Frontal cortex (tissue), 4 donors: Measurements from ENCODE around the gene VTI1A. TPM values are rescaled to one million over a fixed set of nuclear protein-coding genes. Genes with fewer than 3 reads are reported as not detected.

Experiments
- DNase-seq, 2 donors: peaks; one replicate each; pipeline ENCODE4 v3.0.0; 2012; ENCODE audit warnings: low spot score in 2 of 2
- FAIRE-seq: peaks from 2 replicates; lab custom pipeline; 2012; peaks lifted over from hg19 to GRCh38; lab: Jason Lieb, UNC
- total RNA-seq: library from RNA; depleted of rRNA; stranded (reverse); fragments of >200 nt; gene quantifications from one replicate; pipeline ENCODE4 v1.2.3, GENCODE V29; 2014
- donor health status: control.
- donor health status: control.
- donor health status: control.

VTI1A gene
- total RNA-seq, 1 donor from 2014 or later, result 48.1 TPM

DNA sequence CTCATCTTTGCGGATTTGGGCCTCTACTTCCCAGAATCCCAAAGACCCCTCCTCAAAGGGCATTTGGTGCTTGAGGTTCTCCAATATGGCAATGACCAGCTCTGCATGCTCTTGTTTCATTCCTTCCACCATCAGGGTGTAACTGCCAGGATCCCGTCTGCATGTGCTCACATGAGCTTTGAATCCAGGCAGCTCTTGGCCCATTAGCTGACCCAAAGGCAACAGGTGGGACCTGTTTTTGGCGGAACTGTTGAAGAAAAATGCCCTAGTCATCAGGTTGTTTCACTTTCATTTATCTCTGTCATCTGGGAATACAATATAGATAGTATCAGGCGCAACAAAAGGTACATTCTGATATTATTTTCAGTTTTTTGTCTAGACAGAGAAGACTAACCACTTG lies 343.9 kb downstream of the VTI1A start:
- no peak for FAIRE-seq
- no peak for DNase-seq

DNA sequence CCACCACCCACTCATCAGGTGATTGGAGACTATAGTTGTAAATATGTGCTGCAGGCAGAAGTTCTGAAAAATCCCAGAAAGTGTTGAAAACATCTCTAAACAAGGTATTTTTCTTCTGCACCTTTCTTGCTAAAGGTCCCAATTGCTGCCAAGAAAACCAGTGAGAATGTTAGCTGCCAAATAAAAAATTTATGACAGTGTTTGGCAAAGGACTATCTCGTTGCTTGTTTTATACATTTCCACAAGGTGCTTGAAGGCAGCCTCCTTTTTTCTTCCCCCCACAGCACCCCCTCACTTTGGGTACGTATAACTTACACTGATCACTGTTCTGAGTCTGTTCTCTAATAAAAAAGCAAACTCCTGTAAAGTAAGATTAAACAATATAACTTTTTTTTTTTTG lies 344.4 kb downstream of the VTI1A start:
- no peak for FAIRE-seq
- DNase-seq, result no peak

DNA sequence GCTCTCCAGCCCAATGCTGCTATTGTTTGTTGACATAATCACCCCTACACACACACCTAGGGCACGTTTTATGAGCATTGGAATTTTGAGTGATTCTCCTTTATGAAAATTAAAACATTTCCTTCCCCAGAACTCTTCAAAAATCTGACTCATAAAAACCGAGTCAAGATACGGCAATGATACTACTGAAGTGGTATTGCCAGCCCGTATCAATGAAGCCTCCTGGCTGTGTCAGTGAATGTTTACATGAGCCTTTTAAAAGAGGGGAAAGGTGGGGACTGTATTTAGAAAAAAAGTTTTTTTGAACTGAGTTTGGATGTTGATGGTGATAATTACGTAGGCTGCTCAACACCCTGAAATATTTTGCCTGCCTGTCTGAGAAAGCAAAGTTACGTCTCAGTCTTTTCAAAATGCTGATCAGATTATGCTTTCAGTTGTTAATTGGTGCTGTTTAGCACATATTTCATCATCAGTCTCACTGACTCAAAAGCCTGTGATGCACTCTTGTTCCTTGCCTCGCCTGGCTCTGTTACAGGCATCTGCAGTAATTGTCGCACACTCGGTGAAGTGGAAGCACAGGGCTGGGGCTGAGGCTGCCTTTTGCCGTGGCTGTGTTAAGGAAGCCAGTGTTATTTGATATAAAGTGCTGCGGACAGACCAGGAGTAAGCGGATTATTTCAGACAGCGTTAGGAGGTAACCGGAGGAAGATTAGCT lies 345.6 kb downstream of the VTI1A start:
- DNase-seq (no peak), FAIRE-seq (no peak)

DNA sequence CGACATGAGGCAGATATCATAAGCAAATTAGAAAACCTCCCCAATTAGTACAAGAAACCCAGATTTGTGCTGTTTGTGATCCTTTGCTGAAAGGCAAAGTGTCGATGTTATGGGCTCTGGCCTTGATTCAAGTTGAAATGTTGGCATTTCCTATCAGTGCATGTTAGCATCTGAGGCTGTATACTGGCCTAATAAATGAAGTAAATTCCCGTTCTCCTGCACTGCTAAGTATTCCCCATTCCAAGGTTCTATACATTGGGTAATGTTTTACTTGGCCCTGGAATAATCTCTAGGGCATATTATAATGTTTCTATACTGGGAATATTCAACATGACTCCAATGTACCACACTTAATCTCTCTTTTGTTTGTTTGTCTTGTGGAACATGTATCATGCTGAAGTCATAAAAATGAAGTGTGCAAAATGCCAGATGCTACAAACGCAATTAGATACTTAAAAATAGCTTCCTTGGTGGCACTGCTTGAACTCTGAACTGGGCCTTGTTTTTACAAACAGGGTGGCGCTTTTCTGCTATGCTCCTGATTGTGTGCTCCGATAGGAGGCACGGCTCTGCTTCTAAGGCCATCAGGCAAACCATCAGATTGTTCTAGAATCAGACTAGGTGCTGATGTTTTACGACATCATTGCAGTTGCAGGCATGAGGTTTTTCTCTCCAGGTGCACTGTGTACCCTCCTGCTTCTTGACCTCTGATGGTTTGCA lies 346.3 kb downstream of the VTI1A start:
- FAIRE-seq, result no peak
- DNase-seq, result no peak

DNA sequence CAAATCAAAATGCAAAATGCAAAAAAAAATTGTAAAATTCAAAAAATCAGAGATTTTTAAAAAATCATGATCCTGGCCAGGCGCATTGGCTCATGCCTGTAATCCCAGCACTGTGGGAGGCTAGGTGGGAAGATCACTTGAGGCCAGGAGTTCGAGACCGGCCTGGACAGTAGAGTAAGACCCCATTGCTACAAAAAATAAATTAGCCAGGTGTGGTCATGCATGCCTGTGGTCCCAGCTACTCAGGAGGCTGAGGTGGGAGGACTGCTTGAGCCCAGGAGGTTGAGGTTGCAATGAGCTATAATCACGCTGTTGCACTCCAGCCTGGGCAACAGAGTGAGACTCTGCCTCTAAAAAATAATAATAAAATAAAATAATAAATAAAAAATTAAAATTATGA lies 347.2 kb downstream of the VTI1A start:
- FAIRE-seq (no peak), DNase-seq (no peak)

DNA sequence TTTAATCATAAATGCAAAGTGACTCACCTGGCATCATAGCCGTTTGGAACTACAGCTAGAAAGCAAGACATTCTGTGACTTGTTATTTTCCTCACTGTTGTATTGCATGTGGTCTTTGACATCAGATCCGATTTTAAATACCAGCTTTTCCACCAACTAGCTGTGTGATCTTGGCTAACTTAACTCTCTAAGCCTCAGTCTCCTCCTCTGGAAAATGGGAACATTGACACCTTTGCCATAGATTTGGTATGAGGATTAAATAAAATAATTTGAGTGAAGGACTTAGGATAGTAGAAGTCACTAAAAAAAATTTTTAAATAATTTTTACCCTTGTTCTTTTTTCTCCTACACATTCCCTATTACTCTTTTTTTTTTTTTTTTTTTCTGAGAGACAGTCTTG lies 348.1 kb downstream of the VTI1A start:
- DNase-seq, result no peak

DNA sequence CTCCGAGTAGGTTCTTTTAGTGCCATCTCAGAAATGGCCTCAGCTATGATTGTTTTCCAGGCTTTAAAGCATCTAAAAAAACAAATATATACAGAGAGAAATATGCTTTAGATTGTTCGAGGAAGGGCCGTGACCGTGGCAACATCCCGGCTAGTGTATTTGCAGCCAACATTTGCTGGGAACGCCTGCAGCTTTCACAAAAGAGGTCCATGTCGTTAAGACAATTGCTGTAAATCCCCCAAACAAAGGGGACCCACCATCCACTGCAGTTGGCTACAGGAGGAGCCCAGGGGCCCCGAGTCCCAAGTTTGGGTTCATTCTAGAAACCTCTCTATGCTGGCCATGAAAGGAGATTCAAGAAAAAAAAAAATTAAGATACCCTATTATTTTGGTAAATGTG lies 350.2 kb downstream of the VTI1A start:
- FAIRE-seq, result no peak

More for the DNA sequence above, 348.1 kb downstream of the VTI1A start:
- FAIRE-seq, result no peak

DNA sequence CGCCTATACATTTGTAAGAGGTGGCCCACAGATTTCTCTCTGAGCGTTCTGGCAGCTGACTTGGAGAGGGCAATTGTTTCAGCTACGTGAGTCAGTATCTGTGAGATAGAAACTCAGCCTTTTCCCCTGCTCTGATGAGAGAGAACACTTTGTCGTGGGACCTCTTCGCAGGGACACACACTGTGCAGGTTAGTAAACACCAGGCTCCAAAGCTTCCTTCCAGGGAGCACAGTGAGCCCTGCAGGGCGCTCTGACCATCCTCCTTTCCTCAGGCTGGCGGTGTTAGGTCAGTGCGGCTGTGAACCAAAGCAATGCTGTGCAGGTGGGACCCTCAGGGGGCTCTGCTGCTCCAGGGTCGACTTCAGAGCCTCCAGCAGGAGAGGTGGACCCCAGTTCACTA lies 350.8 kb downstream of the VTI1A start:
- FAIRE-seq (no peak), DNase-seq (no peak)

More for the DNA sequence above, 350.2 kb downstream of the VTI1A start:
- no peak for DNase-seq

DNA sequence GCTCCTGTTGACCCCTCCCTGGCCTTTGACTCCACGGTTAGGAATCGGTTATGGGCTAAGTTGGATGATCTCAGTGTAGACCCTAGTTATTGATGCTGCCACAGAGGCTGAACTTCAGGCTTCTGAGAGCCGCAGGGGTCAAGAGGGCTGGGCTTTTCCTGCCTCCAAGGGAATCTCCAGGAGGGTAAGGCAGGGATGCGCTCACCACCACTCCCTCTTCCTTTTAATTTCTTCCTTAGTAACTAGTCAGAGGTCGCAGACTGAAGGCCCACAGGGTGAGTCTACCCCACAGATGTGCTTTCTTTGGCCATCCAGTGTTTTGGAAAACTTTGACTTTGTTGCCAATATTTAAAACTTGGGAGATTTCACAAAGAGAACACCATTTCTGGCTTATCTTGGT lies 352.0 kb downstream of the VTI1A start:
- no peak for DNase-seq
- FAIRE-seq, result no peak

DNA sequence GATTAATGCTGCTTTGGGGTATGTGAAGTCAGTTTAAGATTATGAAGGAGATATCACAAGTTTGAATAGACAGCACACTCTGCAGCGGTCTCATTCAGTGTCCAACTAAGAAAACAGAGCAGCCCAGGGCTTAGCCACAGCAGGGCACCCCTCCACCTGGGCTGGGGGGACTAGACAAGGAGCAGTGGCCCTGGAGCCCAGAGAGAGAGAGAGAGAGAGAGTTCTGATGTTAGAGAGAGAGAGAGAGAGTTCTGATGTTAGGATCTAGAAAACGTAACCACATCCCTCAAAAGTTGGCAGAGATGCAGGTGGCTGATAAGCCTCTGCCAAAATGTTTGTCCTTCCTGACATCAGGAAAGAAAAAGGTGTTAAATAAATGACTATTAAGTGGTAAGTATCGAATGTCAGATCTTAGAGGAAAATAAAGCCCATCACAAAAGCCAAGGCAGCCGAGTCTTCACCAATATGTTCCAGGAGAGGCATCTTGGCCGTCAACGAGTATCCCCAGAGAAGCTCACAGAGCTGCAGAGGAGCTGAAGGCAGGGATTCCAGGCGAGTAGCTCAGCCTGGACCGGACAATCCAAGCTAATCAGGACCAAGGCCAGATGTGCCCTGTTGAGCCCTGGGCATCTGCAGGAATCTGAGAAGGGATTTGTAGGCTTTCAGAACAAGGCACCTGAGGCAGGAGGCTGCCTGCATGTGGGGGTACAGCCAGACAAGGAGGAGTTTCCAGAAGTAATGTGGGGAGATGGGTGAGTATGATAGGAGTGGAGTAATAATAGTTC lies 352.9 kb downstream of the VTI1A start:
- no peak for DNase-seq
- no peak for FAIRE-seq

DNA sequence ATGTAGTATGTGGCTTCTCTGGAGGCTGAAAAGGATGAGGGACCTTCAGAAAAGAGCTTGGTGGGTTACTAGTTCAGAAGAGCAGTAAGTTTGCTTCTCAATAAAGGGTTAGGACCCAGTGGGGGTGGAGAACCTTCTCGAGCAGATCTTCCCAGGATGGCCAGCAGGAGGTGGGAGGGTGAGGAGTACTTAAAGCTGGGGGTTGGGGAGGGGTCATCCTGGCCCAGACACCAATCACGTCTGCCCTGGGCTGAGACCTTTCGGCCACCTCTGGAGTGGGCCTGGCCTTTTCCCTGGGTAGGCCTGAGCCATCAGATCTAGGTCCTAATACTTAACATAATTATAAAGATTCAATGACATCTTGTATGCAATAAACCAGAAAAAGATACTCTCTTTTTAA lies 354.0 kb downstream of the VTI1A start:
- FAIRE-seq (no peak), DNase-seq (no peak)

DNA sequence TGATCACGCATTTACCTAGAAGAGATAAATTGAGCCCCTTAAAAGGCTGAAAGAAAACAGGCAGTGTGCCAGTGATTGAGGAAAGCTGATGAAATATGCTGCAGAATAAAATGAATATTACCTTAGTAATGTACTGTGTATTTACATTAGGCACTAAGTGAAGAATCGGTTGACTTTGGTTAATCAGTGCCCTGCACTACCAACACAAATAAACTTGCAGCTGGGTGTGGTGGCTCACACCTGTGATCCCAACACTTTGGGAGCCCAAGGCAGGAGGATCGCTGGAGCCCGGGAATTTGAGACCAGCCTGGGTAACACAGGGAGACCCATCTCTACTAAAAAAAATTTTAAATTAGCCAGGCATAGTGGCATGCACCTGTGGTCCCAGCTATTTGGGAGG lies 354.7 kb downstream of the VTI1A start:
- FAIRE-seq, result no peak
- DNase-seq, result no peak

DNA sequence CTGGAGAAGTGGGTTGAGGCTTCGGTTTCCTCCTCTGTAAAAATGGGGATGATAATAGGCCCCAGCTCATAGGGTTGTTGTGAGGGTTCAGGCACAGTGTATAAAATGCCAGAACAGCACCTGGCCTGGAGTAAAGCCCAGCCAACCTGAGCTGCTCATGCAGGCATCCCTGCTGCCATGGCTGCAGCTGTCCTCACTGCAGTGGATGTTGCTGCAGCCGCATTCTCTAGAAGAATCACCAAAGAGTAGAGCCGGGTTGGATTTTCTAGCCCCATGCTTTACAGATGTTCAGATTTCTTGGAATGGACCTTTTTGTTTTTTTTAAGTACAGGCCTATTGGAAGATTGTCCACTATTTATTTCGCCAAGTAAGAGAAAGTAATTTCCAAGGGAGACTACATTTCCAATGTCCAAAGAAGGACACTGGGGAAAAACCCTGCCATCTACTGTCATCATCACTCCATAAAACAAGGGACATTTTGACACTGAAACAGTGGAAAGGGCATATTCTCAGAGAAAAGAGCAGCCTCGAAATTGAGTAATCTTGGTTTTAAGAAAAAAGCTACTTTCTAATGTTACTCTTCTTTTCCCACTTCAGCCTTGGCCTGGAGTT lies 355.5 kb downstream of the VTI1A start:
- FAIRE-seq, result no peak
- no peak for DNase-seq

DNA sequence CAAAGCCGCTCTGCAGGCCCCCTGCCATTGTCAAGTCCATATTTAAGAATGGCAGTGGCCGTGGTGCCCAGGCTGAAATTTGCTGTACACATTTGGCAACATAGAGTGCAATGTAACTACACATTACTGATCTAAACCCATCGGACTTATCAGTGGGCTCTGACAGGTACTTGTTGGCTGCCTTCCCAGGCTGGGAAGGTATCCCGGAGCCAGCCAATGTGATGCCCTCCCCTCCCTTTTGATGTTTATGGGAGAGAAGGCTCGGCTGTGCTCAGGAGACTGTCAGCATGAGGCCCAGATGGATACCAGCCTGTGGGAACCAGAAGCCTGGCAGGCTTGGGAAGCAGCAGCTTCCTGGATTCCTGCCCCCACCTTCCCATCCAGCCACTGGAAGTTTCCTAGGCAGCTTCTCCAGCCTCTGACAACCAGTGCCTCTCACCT lies 357.0 kb downstream of the VTI1A start:
- DNase-seq, result no peak
- FAIRE-seq, result no peak

DNA sequence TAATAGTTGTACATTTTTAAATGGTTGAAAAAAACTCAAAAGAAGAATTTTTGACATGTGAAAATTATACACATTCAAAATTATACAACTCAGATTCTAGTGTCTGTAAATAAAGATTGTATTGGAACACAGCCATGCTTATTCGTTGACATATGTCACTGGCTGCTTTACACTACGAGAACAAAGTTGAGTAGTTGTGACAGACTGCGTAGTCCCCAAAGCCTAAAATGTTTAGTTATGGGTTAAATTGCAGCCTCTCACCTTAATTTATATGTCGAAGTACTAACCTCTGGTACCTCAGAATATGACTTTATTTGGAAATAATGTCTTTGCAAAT lies 358.2 kb downstream of the VTI1A start:
- DNase-seq, result no peak
- no peak for FAIRE-seq

DNA sequence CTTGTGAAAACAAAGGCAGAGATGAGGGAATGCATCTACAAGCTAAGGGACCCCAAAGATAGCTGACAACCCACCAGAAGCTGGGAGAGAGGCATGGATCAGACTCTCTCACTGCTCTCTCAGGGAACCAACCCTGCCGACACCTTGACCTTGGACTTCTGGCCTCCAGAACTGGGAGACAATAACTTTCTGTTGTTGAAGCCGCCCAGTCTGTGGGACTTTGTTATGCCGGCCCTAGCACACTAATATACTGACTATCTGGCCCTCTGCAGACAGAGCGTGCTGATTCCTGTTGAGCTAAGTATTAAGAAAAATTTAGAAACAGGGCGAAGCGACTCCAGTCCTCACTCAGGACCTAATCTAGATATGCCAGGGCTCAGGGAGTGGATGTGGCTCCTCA lies 358.7 kb downstream of the VTI1A start:
- DNase-seq (no peak), FAIRE-seq (no peak)

DNA sequence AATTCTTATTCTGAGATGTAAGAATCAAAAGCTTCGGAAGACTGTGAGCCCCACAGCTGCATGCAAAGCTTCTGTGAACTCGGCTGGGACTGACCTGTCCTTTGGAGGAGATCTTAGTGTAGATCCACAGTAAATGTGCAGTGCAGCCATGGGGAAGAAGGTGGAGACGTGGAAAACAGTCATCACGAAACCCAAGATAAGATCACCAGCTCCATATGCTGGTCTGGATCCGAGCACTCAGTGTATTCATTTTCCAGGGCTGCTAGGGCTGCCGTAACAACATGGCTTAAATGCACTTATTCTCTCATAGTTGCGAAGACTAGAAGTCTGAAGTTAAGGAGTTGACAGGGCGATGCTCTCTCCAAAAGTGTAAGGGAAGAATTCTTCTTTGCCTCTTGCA lies 360.0 kb downstream of the VTI1A start:
- FAIRE-seq, result no peak
- DNase-seq, result no peak

DNA sequence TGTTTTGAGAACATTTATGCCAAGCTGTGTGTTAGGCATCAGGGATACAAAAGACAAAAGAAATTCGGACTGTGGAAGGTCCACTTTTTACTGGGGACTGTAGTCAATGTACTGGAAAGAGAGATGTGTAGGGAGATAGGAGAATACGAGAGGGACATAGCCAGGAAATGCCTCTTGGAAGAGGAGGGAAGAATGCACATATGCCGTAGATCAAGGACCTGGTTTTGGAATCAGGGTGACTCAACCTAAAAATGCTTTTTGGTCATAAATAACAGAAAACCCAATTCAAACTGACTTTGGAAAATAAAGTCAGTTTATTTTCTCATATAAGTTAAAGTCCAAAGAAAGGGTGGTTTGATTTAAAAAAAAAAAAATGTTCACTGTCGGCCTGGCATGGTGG lies 362.7 kb downstream of the VTI1A start:
- no peak for DNase-seq
- FAIRE-seq, result no peak

DNA sequence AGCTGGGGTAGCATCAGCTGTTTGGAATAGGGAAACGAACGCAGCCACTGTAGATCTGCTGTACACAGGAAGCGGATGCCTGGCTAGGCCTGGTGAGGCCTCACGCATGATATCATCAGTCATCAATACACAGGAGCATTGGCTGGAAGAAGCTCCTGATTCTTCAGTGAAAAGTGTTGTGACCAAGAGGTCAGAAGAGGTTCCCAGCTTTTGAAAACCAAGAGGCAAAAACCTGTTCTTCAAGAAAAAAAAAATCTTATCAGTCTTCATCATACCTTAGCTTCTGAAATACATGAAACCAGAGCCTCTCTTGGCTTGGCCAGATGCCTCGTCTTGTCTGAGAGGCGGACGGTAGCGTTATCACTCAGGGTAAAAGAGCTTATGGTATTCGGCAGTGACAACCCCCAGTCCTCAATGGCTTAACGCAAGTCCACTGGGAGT lies 363.7 kb downstream of the VTI1A start:
- DNase-seq (no peak), FAIRE-seq (no peak)

DNA sequence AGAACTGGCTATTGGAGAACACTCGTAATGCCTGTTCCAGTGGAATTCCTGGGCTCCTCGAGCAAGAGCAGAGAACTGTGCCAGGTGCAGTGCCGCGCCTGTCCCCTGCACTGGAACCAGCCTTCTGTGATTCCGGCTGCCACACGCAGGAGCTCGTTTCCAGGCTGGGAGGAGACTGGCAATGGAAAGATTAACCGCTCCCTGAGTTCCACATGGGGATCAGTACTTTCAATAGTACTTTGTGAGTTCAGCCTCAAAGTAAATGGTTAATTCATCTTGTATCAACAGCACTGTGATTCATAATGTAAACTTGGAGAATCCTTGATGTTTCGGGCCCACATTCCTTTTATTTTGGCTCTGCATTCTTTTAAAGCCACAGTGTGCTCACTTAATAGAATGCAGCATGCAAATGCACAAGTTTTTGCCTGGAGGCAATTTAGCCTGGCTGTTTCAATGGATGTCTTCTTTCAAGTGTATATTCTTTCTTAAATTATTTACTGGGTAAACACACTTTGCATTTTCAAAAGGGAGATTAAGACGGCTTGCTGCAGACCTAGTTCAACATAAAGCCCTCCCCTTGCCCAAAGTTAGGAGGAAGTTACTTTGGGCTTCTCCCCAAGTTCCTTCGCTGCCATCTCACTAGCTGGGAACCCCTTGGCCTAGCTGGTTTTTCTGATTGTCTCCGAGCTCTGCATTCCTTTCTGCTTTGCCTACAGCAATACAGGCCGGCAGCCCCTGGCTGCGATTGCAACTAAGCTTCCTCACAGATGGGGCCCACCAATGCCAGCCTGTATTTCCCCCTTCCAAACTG lies 364.9 kb downstream of the VTI1A start:
- FAIRE-seq (no peak), DNase-seq (peak in 1 of 2 donors; percentile 34)
